ENCODE results near the gene SAPCD2.
A peak's percentile ranks its signal among the peaks of the same experiment; 100 is the strongest.

Gene SAPCD2

DNA sequence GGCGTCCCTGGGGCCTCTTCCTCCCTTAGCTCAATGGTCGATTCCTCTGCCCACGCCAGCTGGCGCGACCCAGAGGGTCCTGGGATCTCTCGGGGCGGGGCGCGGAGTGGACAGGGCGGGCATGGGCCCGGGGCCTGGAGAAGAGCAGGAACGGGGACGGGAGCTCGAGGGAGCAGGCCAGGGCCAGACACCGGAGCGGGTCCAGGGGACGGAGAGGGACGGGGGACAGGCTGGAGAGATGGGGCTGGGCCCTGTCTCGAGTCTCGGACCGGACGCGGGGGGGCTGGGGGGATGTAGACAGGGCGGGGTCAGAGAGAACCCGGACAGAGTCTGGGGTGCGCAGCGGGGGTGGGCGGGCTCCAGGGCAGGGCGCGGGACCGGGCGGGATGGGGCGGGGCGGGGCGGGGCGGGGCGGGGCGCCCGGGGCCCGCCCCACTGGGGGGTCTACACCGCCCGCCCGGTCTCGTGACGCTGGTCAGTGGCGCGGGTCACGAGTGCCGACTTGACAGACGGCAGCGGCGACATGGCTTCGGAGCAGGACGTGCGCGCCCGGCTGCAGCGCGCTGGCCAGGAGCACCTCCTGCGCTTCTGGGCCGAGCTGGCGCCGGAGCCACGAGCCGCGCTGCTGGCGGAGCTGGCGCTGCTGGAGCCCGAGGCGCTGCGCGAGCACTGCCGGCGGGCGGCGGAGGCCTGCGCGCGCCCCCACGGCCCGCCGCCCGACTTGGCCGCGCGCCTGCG, 6.8 kb upstream of the SAPCD2 start, which contains the start of gene UAP1L1:
Gene UAP1L1 (plus strand): TSS at position 508 of the 738 bp plus-strand sequence. CDS start 16 bp downstream, at position 524.
- H3K27me3 ChIP-seq (ENCODE audit: insufficient read depth, low read length), result no peaks in the 10 kb centered on the region
- H3K4me3 ChIP-seq (ENCODE audit: low read depth, low read length, poor library complexity, severe bottlenecking), result peak within 1 kb of the TSS; percentile 63
- H3K9me3 ChIP-seq (ENCODE audit: low read length), result no peaks in the 10 kb centered on the region
- peaks cover 25% of the 10 kb centered on the region for H3K4me1 ChIP-seq (ENCODE audit: insufficient read depth, low read length, severe bottlenecking)
- no peaks in the 10 kb centered on the region for H4K20me1 ChIP-seq (ENCODE audit: insufficient read depth, low read length)
- peak within 1 kb of the TSS; percentile 84 for H3K9ac ChIP-seq (ENCODE audit: low read length)
- H3K4me2 ChIP-seq (ENCODE audit: low read length), result peak within 1 kb of the TSS; percentile 95
- H3F3A ChIP-seq (ENCODE audit: insufficient read depth, low read length), result no peaks in the 10 kb centered on the region
- H3K36me3 ChIP-seq (ENCODE audit: insufficient read depth, low read length), result peaks cover 27% of the 10 kb centered on the region
- no peak for TF ChIP-seq EZH2 (IDR thresholded peaks at IDR 0.05; ENCODE audit: borderline replicate concordance, low read length)
- TF ChIP-seq, protein P1, sequence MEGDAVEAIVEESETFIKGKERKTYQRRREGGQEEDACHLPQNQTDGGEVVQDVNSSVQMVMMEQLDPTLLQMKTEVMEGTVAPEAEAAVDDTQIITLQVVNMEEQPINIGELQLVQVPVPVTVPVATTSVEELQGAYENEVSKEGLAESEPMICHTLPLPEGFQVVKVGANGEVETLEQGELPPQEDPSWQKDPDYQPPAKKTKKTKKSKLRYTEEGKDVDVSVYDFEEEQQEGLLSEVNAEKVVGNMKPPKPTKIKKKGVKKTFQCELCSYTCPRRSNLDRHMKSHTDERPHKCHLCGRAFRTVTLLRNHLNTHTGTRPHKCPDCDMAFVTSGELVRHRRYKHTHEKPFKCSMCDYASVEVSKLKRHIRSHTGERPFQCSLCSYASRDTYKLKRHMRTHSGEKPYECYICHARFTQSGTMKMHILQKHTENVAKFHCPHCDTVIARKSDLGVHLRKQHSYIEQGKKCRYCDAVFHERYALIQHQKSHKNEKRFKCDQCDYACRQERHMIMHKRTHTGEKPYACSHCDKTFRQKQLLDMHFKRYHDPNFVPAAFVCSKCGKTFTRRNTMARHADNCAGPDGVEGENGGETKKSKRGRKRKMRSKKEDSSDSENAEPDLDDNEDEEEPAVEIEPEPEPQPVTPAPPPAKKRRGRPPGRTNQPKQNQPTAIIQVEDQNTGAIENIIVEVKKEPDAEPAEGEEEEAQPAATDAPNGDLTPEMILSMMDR (IDR thresholded peaks at IDR 0.05; ENCODE audit: low read length), result no peak
- H3K9me2 ChIP-seq (ENCODE audit: low read depth, low read length), result no peaks in the 10 kb centered on the region
- H2AFZ ChIP-seq (ENCODE audit: low read length), result no peak within 1 kb of the TSS
- H3K79me2 ChIP-seq (ENCODE audit: insufficient read depth, low read length), result no peaks in the 10 kb centered on the region
- peak within 1 kb of the TSS; percentile 62 for H3K27ac ChIP-seq (ENCODE audit: low read depth, low read length, poor library complexity, severe bottlenecking)

DNA sequence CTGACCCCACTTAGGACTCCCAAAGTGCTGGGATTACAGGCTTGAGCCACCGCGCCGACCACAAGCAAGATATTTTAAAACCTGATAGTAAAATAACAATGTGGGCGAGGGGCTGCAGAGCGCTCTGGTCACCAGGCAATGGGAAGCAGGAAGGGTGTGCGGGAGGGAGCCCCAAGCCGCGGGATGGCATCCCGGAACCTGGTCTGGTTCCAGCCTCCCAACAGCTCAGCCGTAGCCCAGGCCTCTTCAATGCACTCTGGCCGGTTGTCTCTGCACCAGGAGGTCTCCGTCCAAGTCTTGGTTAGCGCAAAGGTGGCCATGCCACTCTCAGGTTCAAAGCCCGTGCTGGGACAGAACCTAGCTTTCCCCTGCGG, 6.3 kb upstream of the SAPCD2 start:
- Histone ChIP-seq H3K27me3 (ENCODE audit: insufficient read depth, low read length) (no peaks in the 10 kb centered on the region), H3K4me2 (ENCODE audit: low read length) (peak overlapping the region; percentile 95), H3K4me3 (ENCODE audit: low read depth, low read length, poor library complexity, severe bottlenecking) (peak overlapping the region; percentile 63), H3K9me2 (ENCODE audit: low read depth, low read length) (no peaks in the 10 kb centered on the region), H2AFZ (ENCODE audit: low read length) (no peak overlapping the region), H3K79me2 (ENCODE audit: insufficient read depth, low read length) (no peaks in the 10 kb centered on the region), H3K9ac (ENCODE audit: low read length) (peak overlapping the region; percentile 84), H3K4me1 (ENCODE audit: insufficient read depth, low read length, severe bottlenecking) (peaks cover 25% of the 10 kb centered on the region), H3K36me3 (ENCODE audit: insufficient read depth, low read length) (peaks cover 21% of the 10 kb centered on the region), H3F3A (ENCODE audit: insufficient read depth, low read length) (no peaks in the 10 kb centered on the region), H3K9me3 (ENCODE audit: low read length) (no peaks in the 10 kb centered on the region), H4K20me1 (ENCODE audit: insufficient read depth, low read length) (no peaks in the 10 kb centered on the region), H3K27ac (ENCODE audit: low read depth, low read length, poor library complexity, severe bottlenecking) (peak overlapping the region; percentile 62)
- no peak for TF ChIP-seq EZH2 (IDR thresholded peaks at IDR 0.05; ENCODE audit: borderline replicate concordance, low read length)
- TF ChIP-seq, protein P1 (IDR thresholded peaks at IDR 0.05; ENCODE audit: low read length), result no peak

DNA sequence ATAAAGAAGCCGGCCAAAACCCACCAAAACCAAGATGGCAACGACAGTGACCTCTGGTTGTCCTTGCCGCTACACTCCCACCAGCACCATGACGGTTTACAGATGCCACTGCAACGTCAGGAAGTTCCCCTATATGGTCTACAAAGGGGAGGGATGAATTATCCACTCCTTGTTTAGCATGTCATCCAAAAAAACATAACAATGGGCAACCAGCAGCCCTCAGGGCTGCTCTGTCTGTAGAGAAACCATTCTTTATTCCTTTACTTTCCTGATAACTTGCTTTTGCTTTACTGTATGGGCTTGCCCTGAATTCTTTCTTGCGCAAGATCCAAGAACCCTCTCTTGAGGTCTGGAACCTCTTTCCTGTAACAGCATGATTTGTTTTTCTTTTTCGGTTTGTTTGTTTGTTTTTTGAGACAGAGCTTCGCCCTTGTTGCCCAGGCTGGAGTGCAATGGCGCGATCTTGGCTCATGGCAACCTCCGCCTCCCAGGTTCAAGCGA, 5.0 kb upstream of the SAPCD2 start:
- Histone ChIP-seq H4K20me1 (ENCODE audit: insufficient read depth, low read length) (no peaks in the 10 kb centered on the region), H3K4me2 (ENCODE audit: low read length) (no peak overlapping the region)

More for the DNA sequence above, 5.0 kb upstream of the SAPCD2 start:
- no peaks in the 10 kb centered on the region for H3F3A ChIP-seq (ENCODE audit: insufficient read depth, low read length)
- H2AFZ ChIP-seq (ENCODE audit: low read length), result no peak overlapping the region
- TF ChIP-seq, protein P1 (IDR thresholded peaks at IDR 0.05; ENCODE audit: low read length), result no peak
- TF ChIP-seq EZH2 (IDR thresholded peaks at IDR 0.05; ENCODE audit: borderline replicate concordance, low read length), result no peak
- H3K9ac ChIP-seq (ENCODE audit: low read length), result no peak overlapping the region; the same call in 1 of the 2 replicates
- no peaks in the 10 kb centered on the region for H3K27me3 ChIP-seq (ENCODE audit: insufficient read depth, low read length)
- H3K79me2 ChIP-seq (ENCODE audit: insufficient read depth, low read length), result no peaks in the 10 kb centered on the region
- H3K9me3 ChIP-seq (ENCODE audit: low read length), result no peaks in the 10 kb centered on the region
- peaks cover 35% of the 10 kb centered on the region for H3K4me1 ChIP-seq (ENCODE audit: insufficient read depth, low read length, severe bottlenecking)
- no peaks in the 10 kb centered on the region for H3K9me2 ChIP-seq (ENCODE audit: low read depth, low read length)
- peak overlapping the region; percentile 63 for H3K27ac ChIP-seq (ENCODE audit: low read depth, low read length, poor library complexity, severe bottlenecking)
- H3K36me3 ChIP-seq (ENCODE audit: insufficient read depth, low read length), result peaks cover 14% of the 10 kb centered on the region
- H3K4me3 ChIP-seq (ENCODE audit: low read depth, low read length, poor library complexity, severe bottlenecking), result no peak overlapping the region
